GM23338 (cell line): ENCODE measurements around the gene UBASH3B. TPM values are rescaled to one million over a fixed set of nuclear protein-coding genes. Genes with fewer than 3 reads are reported as not detected.

Source experiments
- ATAC-seq: fragments of 200-7000 bp; cut with Tn5 transposase; 3 replicates; pipeline ENCODE4 v1.9.1; 2020
- DNase-seq: peaks from one replicate; pipeline ENCODE4 v3.0.0-alpha.2; 2015; ENCODE audit warnings: low spot score
- H2AFZ ChIP-seq: fragments of 200-600 bp; sonication (generic); 2 replicates; pipeline ENCODE4 v1.8.0; 2016; ENCODE audit warnings: antibody characterized with exemption, mild to moderate bottlenecking, moderate library complexity
- H3F3A ChIP-seq: fragments of 200-600 bp; sonication (generic); replicated peaks from 2 replicates; pipeline ENCODE4 v1.8.0; 2017; ENCODE audit warnings: antibody characterized with exemption, mixed run types, low read depth
- H3K27ac ChIP-seq: fragments of 200-600 bp; sonication (generic); 2 replicates; pipeline ENCODE4 v1.6.1; 2016; ENCODE audit warnings: low read depth
- H3K27me3 ChIP-seq: fragments of 200-600 bp; sonication (generic); 2 replicates; pipeline ENCODE4 v1.8.0; 2016; ENCODE audit warnings: mild to moderate bottlenecking, mixed run types, moderate library complexity; ENCODE audit not compliant: insufficient read depth
- H3K36me3 ChIP-seq: fragments of 200-600 bp; sonication (generic); 2 replicates; pipeline ENCODE4 v1.8.0; 2016; ENCODE audit warnings: mild to moderate bottlenecking; ENCODE audit not compliant: insufficient read depth
- H3K4me1 ChIP-seq: fragments of 200-600 bp; sonication (generic); 2 replicates; pipeline ENCODE4 v1.8.0; 2016; ENCODE audit warnings: mild to moderate bottlenecking, moderate library complexity; ENCODE audit not compliant: insufficient read depth
- H3K4me2 ChIP-seq: fragments of 200-600 bp; sonication (generic); 2 replicates; pipeline ENCODE4 v1.7.1; 2017; ENCODE audit warnings: mixed run types
- H3K4me3 ChIP-seq: fragments of 200-600 bp; sonication (generic); 2 replicates; pipeline ENCODE4 v1.6.1; 2016; ENCODE audit warnings: mixed run types
- H3K79me2 ChIP-seq: fragments of 200-600 bp; sonication (generic); replicated peaks from 2 replicates; pipeline ENCODE4 v1.8.0; 2017; ENCODE audit warnings: mild to moderate bottlenecking; ENCODE audit not compliant: insufficient read depth
- H3K9me2 ChIP-seq: fragments of 200-600 bp; sonication (generic); 2 replicates; pipeline ENCODE4 v1.8.0; 2017; ENCODE audit not compliant: insufficient read depth
- H4K20me1 ChIP-seq: fragments of 200-600 bp; sonication (generic); replicated peaks from 2 replicates; pipeline ENCODE4 v1.8.0; 2017; ENCODE audit warnings: mild to moderate bottlenecking; ENCODE audit not compliant: insufficient read depth
- H3K27ac Mint-ChIP-seq: 2 replicates; pipeline ENCODE4 v1.8.0; 2020; ENCODE audit warnings: inconsistent platforms, mild to moderate bottlenecking, moderate library complexity, mixed read lengths
- H3K27me3 Mint-ChIP-seq: 3 replicates; pipeline ENCODE4 v1.8.0; 2022; ENCODE audit warnings: low read depth, mild to moderate bottlenecking, moderate library complexity, mixed read lengths, inconsistent platforms; ENCODE audit not compliant: insufficient read depth, poor library complexity
- H3K36me3 Mint-ChIP-seq: 3 replicates; pipeline ENCODE4 v1.8.0; 2021; ENCODE audit warnings: low read depth, mild to moderate bottlenecking, inconsistent platforms, moderate library complexity, mixed read lengths
- H3K4me1 Mint-ChIP-seq: 3 replicates; pipeline ENCODE4 v1.8.0; 2020; ENCODE audit warnings: mild to moderate bottlenecking, inconsistent platforms, mixed read lengths
- H3K4me3 Mint-ChIP-seq: 3 replicates; pipeline ENCODE4 v1.8.0; 2021; ENCODE audit warnings: moderate library complexity, mild to moderate bottlenecking, inconsistent platforms, mixed read lengths
- H3K9me3 Mint-ChIP-seq: 3 replicates; pipeline ENCODE4 v1.8.0; 2020; ENCODE audit warnings: moderate library complexity, mild to moderate bottlenecking, inconsistent platforms, mixed read lengths
- EZH2 ChIP-seq: fragments of 200-600 bp; sonication (generic); IDR thresholded peaks from one replicate; pipeline ENCODE4 v1.8.0; 2017; ENCODE audit warnings: antibody characterized with exemption, mild to moderate bottlenecking, low read depth; ENCODE audit not compliant: unreplicated experiment
- POLR2AphosphoS5 ChIP-seq: IDR thresholded peaks from 2 replicates; pipeline ENCODE4 v1.6.1; 2016; ENCODE audit warnings: antibody characterized with exemption, low read depth
- STAT1 ChIP-seq: IDR thresholded peaks from one replicate; pipeline ENCODE4 v1.6.1; 2016; ENCODE audit warnings: antibody characterized with exemption; ENCODE audit not compliant: unreplicated experiment
- ZNF462 ChIP-seq: fragments of 250-450 bp; sonication (Bioruptor Pico); IDR thresholded peaks from 2 replicates; pipeline ENCODE4 v1.5.0; 2020; ENCODE audit warnings: mild to moderate bottlenecking, moderate library complexity
- polyA plus RNA-seq: library from polyadenylated mRNA; unstranded; fragments of >200 nt; fragmentation: Nextera tagmentation; extraction: Ambion mirVana; gene quantifications from 2 replicates; pipeline ENCODE4 v1.2.1, GENCODE V29; 2016
- total RNA-seq: library from RNA; depleted of rRNA; stranded (reverse); fragments of >200 nt; shearing (Covaris generic); gene quantifications from 2 replicates; pipeline ENCODE4 v1.2.3, GENCODE V29; 2014

The UBASH3B gene
- total and polyA plus RNA-seq, 2 experiments from 2014 or later = 2.1 to 12.0 TPM

DNA sequence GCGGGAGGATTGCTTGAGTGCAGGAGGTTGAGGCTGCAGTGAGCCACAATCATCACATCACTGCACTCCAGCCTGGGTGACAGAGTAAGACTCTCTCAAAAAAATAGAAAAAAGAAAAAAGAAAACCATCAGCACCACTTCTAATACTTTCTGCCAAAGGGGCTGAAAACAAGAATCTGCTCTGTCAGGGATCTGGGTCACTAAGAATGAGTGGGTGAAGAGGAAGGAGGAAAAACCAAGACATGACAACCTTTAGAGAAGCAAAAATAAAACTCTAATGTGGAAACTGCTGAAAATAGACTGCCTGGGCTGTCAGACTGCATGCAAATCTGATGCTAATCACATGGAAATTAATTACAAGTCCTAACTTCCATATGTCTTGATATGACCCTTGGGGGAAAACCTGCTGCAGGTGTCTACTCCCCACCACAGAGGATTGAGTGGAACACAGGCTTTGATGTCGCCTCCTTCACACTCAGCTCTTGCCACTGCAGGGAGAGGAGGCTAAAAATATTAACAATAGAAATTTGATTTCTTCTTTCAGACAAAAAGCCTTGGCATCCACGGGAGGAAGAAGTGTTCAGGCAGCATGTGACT lies 120.3 kb downstream of the UBASH3B start:
- H3K9me3 Mint-ChIP-seq = no peaks in the 10 kb centered on the region

More for the DNA sequence above, 120.3 kb downstream of the UBASH3B start:
- H3K27me3 ChIP-seq = no peaks in the 10 kb centered on the region
- ATAC-seq (no peak), DNase-seq (no peak)
- no peak overlapping the region for H3K27ac ChIP-seq
- no peaks in the 10 kb centered on the region for H3F3A ChIP-seq
- peaks cover 7% of the 10 kb centered on the region for H3K4me1 Mint-ChIP-seq
- H3K9me2 ChIP-seq = no peaks in the 10 kb centered on the region
- H2AFZ ChIP-seq = no peak overlapping the region
- H3K36me3 Mint-ChIP-seq = no peaks in the 10 kb centered on the region
- no peak overlapping the region for H3K4me3 ChIP-seq
- peaks cover 11% of the 10 kb centered on the region for H3K27me3 Mint-ChIP-seq
- H3K4me1 ChIP-seq = peaks cover 6% of the 10 kb centered on the region; the same call in 1 of the 2 replicates
- H4K20me1 ChIP-seq = no peaks in the 10 kb centered on the region
- no peak for TF ChIP-seq EZH2
- no peak for TF ChIP-seq POLR2AphosphoS5
- TF ChIP-seq ZNF462 (CRISPR knock-in tag) = no peak
- no peak for TF ChIP-seq STAT1
- H3K4me2 ChIP-seq = no peak overlapping the region
- H3K79me2 ChIP-seq = no peaks in the 10 kb centered on the region
- H3K36me3 ChIP-seq = no peaks in the 10 kb centered on the region
- H3K4me3 Mint-ChIP-seq = no peak overlapping the region
- no peak overlapping the region for H3K27ac Mint-ChIP-seq
